ENCODE data around the gene RHCG. TPM values are rescaled to one million over a fixed set of nuclear protein-coding genes. Genes with fewer than 3 reads are reported as not detected.

Gene RHCG
- total RNA-seq, 2 experiments from 2014 or later: not detected

- Mint-ChIP-seq H3K4me3 (no peak overlapping the region), H3K9me3 (no peaks in the 10 kb centered on the region), H3K4me1 (ENCODE audit: low read depth) (no peaks in the 10 kb centered on the region), H3K27ac (no peak overlapping the region), H3K27me3 (peaks cover 24% of the 10 kb centered on the region), H3K36me3 (ENCODE audit: low read depth) (no peaks in the 10 kb centered on the region)
- no peak for DNase-seq
- no peak for ATAC-seq
- TF ChIP-seq CTCF (IDR thresholded peaks at IDR 0.05): no peak
- intact Hi-C loops (cut with micrococcal nuclease): no loop called here
- CTCF ChIA-PET: interaction anchor here (0.6 to 2.1 kb wide), 2 partner anchors 17 to 79 kb away, joined by 3 to 9 read pairs; no protein-coding TSS in a partner anchor
- POLR2A ChIA-PET: no interaction called here
These were observed 59.6 kb downstream of the RHCG start for GRCh38 chr15:89436560-89437311.

GRCh38 chr15:89435362-89435761, 61.0 kb downstream of the RHCG start:
- POLR2A ChIA-PET: interaction anchor here (1.2 kb wide), 1 partner anchor 7 kb away, joined by 3 read pairs; no protein-coding TSS in a partner anchor
- TF ChIP-seq CTCF (IDR thresholded peaks at IDR 0.05): no peak
- no peak overlapping the region for H3K4me3 Mint-ChIP-seq
- DNase-seq (no peak), ATAC-seq (no peak)
- no peak overlapping the region for H3K27ac Mint-ChIP-seq
- H3K9me3 Mint-ChIP-seq: no peaks in the 10 kb centered on the region
- H3K4me1 Mint-ChIP-seq (ENCODE audit: low read depth): peaks cover 5% of the 10 kb centered on the region
- peaks cover 27% of the 10 kb centered on the region for H3K27me3 Mint-ChIP-seq
- H3K36me3 Mint-ChIP-seq (ENCODE audit: low read depth): no peaks in the 10 kb centered on the region
- intact Hi-C loops (cut with micrococcal nuclease): no loop called here
- CTCF ChIA-PET: interaction anchor here (1.5 to 3.2 kb wide), 2 partner anchors 19 to 77 kb away, joined by 5 to 34 read pairs; no protein-coding TSS in a partner anchor

- intact Hi-C loops (cut with micrococcal nuclease): no loop called here
- ChIA-PET POLR2A (no interaction called here), CTCF (interaction anchor here (0.9 to 3.2 kb wide), 4 partner anchors 9 to 75 kb away, joined by 3 to 34 read pairs (median 7); no protein-coding TSS in a partner anchor)
- peaks cover 8% of the 10 kb centered on the region for H3K4me1 Mint-ChIP-seq (ENCODE audit: low read depth)
- peaks cover 29% of the 10 kb centered on the region for H3K27me3 Mint-ChIP-seq
- H3K9me3 Mint-ChIP-seq: no peaks in the 10 kb centered on the region
- DNase-seq (no peak), ATAC-seq (no peak)
- no peak overlapping the region for H3K27ac Mint-ChIP-seq
- no peaks in the 10 kb centered on the region for H3K36me3 Mint-ChIP-seq (ENCODE audit: low read depth)
- TF ChIP-seq CTCF (IDR thresholded peaks at IDR 0.05): no peak
- H3K4me3 Mint-ChIP-seq: no peak overlapping the region
These were observed 62.7 kb downstream of the RHCG start for GRCh38 chr15:89433686-89434085.

- H3K9me3 Mint-ChIP-seq: no peaks in the 10 kb centered on the region
- intact Hi-C loops (cut with micrococcal nuclease): loop anchor here (2.0 kb wide), 1 partner anchor 72 kb away; no protein-coding TSS in a partner anchor
- H3K27me3 Mint-ChIP-seq: peaks cover 32% of the 10 kb centered on the region
- peaks cover 8% of the 10 kb centered on the region for H3K4me1 Mint-ChIP-seq (ENCODE audit: low read depth)
- H3K4me3 Mint-ChIP-seq: peak overlapping the region; percentile 72
- ChIA-PET POLR2A (no interaction called here), CTCF (interaction anchor here (0.6 to 9.5 kb wide), 27 partner anchors 9 to 238 kb away, joined by 3 to 185 read pairs (median 4); no protein-coding TSS in a partner anchor)
- DNase-seq: peak; percentile 93
- no peaks in the 10 kb centered on the region for H3K36me3 Mint-ChIP-seq (ENCODE audit: low read depth)
- ATAC-seq: peak; percentile 99
- TF ChIP-seq CTCF (IDR thresholded peaks at IDR 0.05): peak; percentile 96
- peak overlapping the region; percentile 27 for H3K27ac Mint-ChIP-seq
These were observed 65.6 kb downstream of the RHCG start for GRCh38 chr15:89430530-89431341.

All from activated CD8-positive, alpha-beta T cell treated with anti-CD3 and anti-CD28 coated beads for 36 hours (primary cell).